ENCODE data around the gene CCDC171. TPM values are rescaled to one million over a fixed set of nuclear protein-coding genes. Genes with fewer than 3 reads are reported as not detected.

The CCDC171 gene
- total RNA-seq, 1 experiment from 2014 or later, result 2.4 TPM

GRCh38 chr9:15867334-15867733 is 314.5 kb downstream of the CCDC171 start:
- Histone ChIP-seq H3K27ac (ENCODE audit: insufficient read length, low read depth, low read length) (no peak overlapping the region), H3K4me1 (ENCODE audit: insufficient read depth, low read length) (no peaks in the 10 kb centered on the region), H3K9me3 (ENCODE audit: control insufficient read depth, low read depth, low read length) (no peaks in the 10 kb centered on the region), H3K79me2 (ENCODE audit: insufficient read depth, low read length) (no peaks in the 10 kb centered on the region), H3K23ac (ENCODE audit: insufficient read length, low read depth, low read length) (no peak overlapping the region), H3K56ac (ENCODE audit: insufficient read length, low read depth, low read length) (no peak overlapping the region), H3K14ac (ENCODE audit: insufficient read depth, low read length) (no peak overlapping the region), H2BK5ac (ENCODE audit: insufficient read length, low read length) (no peak overlapping the region), H2BK20ac (ENCODE audit: low read depth, low read length, poor library complexity, severe bottlenecking) (no peak overlapping the region), H3K4me2 (ENCODE audit: insufficient read depth, insufficient read length, low read length) (no peak overlapping the region), H3K27me3 (ENCODE audit: insufficient read depth, low read length) (no peaks in the 10 kb centered on the region), H2BK12ac (ENCODE audit: insufficient read length, low read depth, low read length) (no peak overlapping the region), H3K79me1 (ENCODE audit: insufficient read depth, low read depth, low read length, poor library complexity, severe bottlenecking) (no peaks in the 10 kb centered on the region), H3K18ac (ENCODE audit: insufficient read length, low read depth, low read length) (no peak overlapping the region), H3T11ph (ENCODE audit: low read length) (no peak overlapping the region), H2BK120ac (ENCODE audit: low read depth, low read length, poor library complexity, severe bottlenecking) (no peak overlapping the region), H2BK15ac (ENCODE audit: low read depth, low read length) (no peak overlapping the region), H4K91ac (ENCODE audit: insufficient read length, low read depth, low read length) (no peak overlapping the region), H2AK5ac (ENCODE audit: insufficient read length, low read length) (no peak overlapping the region), H3K9ac (ENCODE audit: extremely low read depth, insufficient read length, low read length) (no peak overlapping the region), H4K8ac (replicated peaks; ENCODE audit: insufficient read length, low read depth, low read length) (no peak overlapping the region), H4K5ac (ENCODE audit: insufficient read length, low read depth, low read length) (no peak overlapping the region), H4K20me1 (ENCODE audit: control insufficient read depth, insufficient read depth, insufficient read length) (no peaks in the 10 kb centered on the region), H3K4ac (ENCODE audit: low read depth, low read length) (no peak overlapping the region), H2AFZ (ENCODE audit: low read length) (no peak overlapping the region), H3K23me2 (ENCODE audit: insufficient read length, low read depth, low read length, poor library complexity, severe bottlenecking) (no peaks in the 10 kb centered on the region)
- H3K27me3 Mint-ChIP-seq (ENCODE audit: low read depth), result no peaks in the 10 kb centered on the region
- no peaks in the 10 kb centered on the region for H3K4me1 Mint-ChIP-seq
- no peak for DNase-seq
- no peak for TF ChIP-seq CTCF (conservative IDR thresholded peaks at IDR 0.05)
- H3K36me3 Mint-ChIP-seq (ENCODE audit: insufficient read depth in 1 of 3, low read depth in 3 of 3), result no peaks in the 10 kb centered on the region
- no peak overlapping the region for H3K27ac Mint-ChIP-seq
- no CpG with 5 or more reads among the region's 2 CpGs for WGBS (ENCODE audit: extremely low coverage, insufficient read length, low lambda C conversion rate)
- no peaks in the 10 kb centered on the region for H3K9me3 Mint-ChIP-seq
- no peak overlapping the region for H3K4me3 Mint-ChIP-seq

Data from H9 (cell line).